ENCODE measurements around the gene TREM2.
A peak's percentile ranks its signal among the peaks of the same experiment; 100 is the strongest.
"Not testable (repeated sequence)": the region's sequence is repeated elsewhere in the genome, so short reads cannot be mapped to it uniquely, and the experiment has no call there.

The TREM2 gene
- total RNA-seq = 0 reads per million in 3 experiments

- no peak for DNase-seq
Measured at GRCh38 chr6:41162687-41163418, at the start of gene TREM2. Gene TREM2 (minus strand): TSS chr6:41163116. CDS start chr6:41163082, 34 bp downstream.

- DNase-seq = no peak
Measured at GRCh38 chr6:41209547-41210320, 46.8 kb upstream of the TREM2 start.

DNA sequence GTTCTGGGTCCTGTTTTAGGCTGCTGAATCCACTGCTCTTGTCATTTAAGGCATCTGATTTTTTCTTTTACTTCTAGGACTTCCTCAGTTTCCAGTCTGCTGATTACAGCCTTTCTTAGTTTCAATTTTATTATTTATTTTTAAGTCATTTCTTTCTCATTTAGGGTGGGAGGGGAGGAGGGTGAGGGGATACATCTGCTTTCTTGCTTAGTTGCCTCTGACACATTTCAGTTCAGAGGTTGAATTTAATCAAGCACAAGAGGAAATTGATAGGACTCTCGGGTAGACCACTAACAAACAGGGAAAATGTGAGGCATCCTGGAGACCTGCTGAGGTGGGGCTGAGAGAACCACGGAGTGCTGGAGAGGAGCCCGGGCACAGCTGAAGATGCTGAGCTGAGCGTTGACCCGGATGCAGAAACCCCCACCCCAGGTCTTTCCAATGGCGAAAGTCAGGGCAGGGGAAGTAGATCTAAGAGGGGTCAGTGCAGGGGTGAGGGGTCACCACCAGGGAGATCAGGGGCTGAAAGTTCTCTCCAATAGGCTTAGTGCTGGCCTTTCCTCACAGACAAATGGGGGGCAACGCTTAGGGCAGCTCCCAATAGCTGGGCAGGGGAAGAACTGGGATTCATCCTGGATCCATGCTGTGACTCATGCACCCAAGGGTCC, 45.7 kb upstream of the TREM2 start:
- no peak for DNase-seq

- DNase-seq = no peak
Measured at GRCh38 chr6:41204156-41204555, 41.2 kb upstream of the TREM2 start.

GRCh38 chr6:41201764-41202173, 38.9 kb upstream of the TREM2 start:
- no peak for DNase-seq

- DNase-seq = no peak
Measured at GRCh38 chr6:41200901-41201763, 38.2 kb upstream of the TREM2 start, which contains the start of gene TREML2. Gene TREML2 (minus strand): TSS chr6:41201149. CDS start chr6:41201008, 141 bp downstream.

GRCh38 chr6:41200296-41200900, 37.5 kb upstream of the TREM2 start:
- DNase-seq = peak; percentile 69

DNA sequence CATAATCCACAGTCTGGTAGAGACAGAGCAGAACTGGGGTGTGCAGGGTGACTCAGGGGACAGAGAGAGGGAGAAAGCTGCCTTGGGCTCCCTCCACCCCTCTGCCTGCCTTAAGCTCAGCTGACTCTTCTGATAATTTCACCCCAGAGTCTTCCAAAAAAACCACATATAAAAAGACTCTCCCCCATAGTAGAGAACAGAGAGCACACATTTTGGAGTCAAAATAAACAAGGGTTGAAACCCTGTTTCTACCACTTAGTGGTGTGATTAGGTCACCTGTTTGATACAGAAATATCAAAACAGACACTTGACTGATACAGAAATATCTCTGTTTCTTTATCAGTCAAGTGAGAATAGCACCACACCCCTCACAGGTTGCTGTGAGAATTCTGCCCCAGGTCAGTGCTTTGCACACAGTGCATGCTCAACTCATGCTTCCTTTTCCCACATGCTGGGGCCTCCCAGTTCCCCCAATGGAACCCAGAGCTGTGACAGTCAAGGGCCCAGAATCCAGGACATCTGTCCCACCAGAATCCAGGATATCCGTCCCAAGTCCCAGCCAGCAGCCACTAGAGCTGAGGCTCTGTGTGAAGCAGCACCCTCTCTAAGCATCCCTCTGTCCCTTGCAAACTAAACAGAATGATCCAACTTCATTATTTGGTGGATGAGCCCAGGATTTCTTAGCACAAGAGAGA, 36.8 kb upstream of the TREM2 start:
- peak; percentile 6 for DNase-seq

DNA sequence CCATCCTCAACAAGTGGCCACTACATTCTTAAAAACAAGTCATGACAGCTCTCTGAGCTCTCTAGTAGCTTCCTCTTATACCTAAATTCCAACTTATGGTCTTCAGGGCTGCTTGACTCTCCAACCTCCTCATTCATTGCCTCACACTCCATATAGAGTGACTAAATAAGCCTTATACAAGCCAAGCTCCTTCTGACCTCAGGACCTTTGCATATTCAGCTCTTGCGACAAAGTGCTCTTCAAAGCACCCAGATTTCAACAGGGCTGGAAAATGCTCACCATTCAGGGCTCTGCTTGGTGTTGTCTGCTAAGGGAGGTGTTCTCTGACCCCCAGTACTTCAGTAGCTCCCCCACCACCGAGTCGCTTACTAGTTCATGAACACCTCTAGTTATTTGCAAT, 34.3 kb upstream of the TREM2 start:
- DNase-seq = no peak

DNA sequence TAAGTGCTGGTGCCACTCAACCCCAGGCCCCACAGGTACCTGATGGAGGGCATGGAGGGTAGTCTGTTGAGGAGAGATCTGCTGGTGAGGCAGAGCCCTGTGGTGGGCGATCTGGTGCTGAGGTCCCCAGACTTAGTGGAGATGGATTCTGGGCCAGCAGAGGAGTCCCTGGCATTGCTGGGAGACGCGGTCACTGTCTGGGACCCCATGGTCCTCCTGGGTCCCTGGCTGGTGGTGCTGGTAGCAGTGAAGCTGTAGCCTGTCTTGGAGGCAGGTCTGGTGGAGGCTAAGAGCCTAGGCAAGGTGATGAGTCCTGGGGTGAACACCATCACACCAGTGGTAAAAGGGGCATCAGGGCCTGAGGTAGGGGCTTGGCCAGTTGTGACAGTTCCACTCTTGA, 31.5 kb upstream of the TREM2 start:
- DNase-seq = no peak

DNA sequence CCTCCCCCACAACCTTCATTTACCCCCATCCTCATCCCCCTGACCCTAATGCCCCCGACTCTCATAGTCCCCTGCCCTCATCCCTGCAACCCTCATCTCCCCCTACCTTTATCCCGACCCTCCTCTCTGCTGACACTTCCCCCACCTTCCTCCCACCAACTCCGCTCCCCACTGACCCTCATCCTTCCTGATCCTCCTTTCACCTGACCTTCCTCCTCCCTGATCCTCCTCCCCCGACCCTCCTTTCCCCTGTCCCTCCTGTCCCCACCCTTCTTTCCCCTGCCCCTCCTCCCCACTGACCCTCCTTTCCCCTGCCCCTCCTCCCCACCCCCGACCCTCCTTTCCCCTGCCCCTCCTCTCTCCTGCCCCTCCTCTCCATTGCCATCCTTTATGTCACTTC, 31.0 kb upstream of the TREM2 start:
- no peak for DNase-seq

GRCh38 chr6:41193171-41193734, 30.3 kb upstream of the TREM2 start:
- no peak for DNase-seq

DNA sequence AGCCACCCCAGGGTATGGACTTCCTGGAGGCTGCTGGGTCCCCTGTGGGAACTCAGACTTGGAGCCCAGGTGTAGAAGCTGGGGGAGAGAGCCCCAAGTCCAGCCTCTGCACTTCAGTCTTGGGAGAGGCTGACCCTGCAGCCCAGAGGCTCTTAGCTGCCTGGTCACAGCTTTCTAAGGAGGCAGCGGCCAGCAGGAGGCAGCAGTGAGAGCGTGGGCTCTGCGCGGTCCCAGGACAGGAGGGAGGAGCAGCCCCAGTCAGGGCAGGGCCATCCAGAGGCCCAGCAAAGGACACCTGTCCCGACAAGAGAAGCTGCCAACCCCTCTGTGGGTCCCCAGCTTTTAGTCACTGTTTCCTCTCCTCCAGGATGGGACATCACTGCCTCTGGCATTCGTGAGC, 28.7 kb upstream of the TREM2 start:
- no peak for DNase-seq

DNA sequence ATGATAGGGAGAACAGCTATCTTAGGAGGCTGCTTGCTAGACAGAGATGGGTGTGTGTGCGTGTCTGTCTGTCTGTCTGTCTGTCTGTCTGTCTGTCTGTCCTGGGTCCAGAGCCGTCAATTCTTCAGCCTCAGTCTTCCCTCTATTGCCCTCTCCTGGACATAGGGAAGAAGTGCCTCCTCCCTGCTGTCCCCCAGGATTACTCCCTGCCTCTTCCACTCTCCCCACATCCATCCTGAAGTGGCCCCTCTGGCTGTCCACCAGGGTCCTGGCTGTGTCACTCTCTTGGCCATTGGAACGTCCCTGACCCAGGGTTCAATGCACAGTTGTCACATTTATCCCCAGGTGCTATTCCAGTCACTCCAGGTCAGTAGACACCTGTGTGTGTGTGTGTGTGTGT, 27.9 kb upstream of the TREM2 start:
- no peak for DNase-seq

GRCh38 chr6:41189967-41190366, 27.1 kb upstream of the TREM2 start:
- DNase-seq = no peak

GRCh38 chr6:41189046-41189445, 26.1 kb upstream of the TREM2 start:
- not testable (repeated sequence) for DNase-seq

DNA sequence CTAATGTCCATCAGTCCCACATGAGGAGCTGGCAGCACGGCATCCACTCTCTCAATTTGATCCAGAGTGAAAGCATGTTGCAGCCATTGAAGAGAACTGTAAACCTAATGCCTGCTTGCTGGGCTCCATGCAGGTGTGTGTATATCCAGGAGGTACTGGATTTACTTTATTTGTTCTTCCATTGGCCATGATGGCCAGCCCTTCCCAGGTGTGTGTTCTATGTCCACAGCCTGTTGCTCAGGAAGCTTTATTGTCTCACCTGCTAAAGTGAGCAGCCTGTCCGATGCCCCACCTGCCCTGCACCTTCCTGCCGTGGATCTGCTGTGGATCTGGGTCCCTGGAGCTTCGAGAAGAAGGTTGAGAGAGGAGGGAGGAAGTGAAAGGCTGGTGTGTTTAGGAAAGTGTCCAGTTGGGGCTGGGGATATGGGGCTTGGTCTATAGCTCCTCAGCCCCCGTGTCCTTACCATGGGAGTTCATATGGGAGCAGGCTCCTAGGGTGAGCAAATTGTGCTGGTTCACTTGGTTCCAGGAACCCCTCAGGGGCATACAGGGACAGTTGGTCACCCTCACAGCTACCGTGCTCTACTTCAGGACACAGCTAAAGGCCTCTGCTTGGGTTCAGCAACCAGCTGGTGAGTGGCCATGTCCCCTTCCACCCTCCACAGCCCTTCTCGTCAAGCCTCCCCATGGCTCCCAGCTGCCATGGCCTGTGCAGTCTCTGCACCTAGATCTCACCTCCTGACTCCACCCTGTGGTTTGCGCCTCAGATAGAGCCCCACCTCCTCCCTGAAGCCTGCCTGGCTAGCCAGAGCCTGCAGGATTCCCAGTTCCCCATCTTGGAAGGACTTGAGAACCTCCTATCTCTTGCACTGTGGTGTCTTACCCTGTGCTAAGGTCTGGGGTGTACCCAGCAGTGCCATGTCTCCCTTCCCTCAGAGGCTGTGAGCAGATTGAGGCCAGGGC, 25.3 kb upstream of the TREM2 start:
- DNase-seq = no peak

DNA sequence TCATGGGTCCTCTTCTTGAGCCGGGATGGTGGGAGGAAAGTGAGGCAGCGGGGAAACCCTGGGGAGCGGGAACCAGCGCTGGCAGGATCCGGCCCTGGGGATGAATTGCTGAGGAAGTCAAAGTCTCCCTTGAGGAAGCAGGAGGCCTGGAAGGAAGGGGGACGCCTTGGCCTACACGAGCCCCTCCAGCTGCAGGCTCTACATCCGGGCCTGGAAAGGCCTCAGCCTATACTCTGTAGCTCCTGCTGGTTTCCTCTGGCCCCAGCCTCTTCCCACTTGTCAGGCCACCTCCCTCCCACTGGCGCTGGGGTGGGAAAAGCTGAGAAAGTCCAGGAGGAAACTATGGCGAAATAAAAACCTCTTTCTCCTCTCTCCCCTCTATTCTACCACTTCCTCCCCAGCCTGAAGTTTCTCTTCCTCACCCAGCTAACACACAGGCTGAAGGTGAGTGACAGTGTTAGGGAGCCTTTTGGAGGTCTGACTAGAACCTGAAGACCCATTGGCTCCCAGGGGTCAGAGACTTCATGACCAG, 23.2 kb upstream of the TREM2 start:
- no peak for DNase-seq

- no peak for DNase-seq
Measured at GRCh38 chr6:41184761-41185160, 21.8 kb upstream of the TREM2 start.
